NCI-H748 (cell line): ENCODE results near the gene AFMID.

ENCODE experiments used
- DNase-seq: peaks from one replicate; lab custom pipeline; 2025; ENCODE audit not compliant: unreplicated experiment; lab: John Stamatoyannopoulos, UW

The AFMID gene

DNA sequence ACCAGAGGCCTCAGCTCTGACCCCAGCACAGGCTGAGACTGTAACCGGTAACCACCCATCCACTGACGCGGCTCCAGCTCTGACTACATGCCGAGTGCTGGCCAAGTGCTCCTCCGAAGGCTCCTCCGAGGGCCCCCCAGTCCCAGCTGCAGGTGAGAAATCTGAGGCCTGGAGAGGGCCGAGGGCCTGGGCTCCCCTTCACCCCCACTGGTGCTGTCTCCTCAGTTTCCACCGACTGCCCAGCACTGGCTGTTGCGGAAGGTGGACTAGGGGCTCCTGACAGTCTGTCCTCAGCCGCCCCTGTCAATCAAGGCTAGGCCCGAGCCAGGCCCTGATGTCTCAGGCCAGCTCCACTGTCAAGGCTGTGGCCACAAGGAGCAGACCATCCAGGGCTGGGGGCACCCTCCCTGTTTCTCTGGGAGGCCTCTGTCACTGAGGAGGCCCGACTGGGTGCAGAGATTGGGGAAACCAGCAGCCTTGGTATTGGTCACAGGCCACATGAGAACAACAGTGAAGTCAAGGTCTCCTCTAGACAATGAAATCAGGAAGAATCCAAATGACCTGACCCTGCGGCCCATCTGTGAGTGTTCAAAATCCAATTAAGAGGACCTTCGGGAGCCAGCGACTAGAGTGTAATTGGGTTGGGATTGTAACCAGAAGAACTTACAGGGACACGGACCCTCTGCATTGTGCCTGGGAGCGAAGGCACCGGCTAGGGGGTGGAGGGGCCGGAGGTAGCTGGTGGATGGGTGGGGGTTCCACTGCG, 49.4 kb downstream of the AFMID start:
- no peak for DNase-seq

DNA sequence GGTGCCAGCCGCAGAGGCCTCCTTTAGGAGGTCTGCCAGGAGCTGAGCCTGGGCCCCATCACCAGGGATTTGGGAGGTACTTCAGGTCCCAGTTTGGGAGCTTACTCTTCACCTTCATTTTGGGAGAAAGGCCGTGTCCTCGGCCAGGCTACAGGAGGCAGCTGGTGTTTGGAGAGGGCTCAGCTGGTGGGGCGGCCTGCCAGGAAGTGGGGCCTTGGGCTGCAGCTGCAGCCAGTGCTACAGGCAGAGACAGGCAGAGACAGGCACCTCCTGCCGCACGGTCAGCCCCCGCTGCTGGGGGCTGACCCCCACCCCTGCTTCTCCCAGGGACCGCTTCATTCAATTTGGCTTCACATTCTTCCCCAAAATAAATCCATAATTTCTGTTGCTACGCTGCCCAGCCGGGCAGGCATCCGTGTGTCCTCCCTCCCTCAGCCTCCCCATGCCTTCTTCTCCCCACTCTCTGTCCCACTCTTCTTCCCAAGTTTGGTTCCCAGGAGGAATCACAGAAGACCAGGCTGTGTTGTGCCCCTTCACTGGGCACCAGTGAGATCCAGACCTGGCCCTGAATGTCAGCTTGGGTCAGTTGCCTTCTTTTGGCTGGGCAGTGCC, 50.3 kb downstream of the AFMID start:
- no peak for DNase-seq

DNA sequence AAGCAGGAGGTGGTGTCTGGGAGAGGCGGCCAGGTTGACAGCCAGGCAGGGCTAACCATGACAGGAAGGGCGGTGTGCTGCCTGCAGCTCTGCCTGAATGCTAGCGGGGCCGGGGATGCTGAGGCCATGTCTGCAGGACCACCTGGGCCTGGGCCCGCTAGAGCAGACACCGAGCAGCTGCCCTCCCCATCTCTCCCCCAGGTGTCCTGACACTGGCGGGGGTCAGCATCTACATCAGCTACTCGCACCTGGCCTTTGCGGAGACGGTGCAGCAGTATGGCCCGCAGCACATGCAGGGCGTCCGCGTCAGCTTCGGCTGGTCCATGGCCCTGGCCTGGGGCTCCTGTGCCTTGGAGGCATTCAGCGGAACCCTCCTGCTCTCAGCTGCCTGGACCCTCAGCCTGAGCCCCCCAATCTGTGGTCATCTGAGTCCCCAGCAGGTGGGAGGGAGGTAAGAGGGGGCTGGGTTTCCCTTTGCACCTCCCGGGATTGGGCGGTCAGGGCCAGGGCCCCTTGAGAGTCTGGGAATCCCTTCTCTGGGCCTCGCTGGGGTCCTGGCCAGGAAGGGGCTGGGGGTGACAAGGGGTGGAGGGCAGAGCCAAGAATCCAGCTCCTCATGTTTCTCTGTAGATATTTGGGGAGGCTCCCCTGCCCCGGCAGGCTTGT, 51.8 kb downstream of the AFMID start:
- DNase-seq, result no peak

DNA sequence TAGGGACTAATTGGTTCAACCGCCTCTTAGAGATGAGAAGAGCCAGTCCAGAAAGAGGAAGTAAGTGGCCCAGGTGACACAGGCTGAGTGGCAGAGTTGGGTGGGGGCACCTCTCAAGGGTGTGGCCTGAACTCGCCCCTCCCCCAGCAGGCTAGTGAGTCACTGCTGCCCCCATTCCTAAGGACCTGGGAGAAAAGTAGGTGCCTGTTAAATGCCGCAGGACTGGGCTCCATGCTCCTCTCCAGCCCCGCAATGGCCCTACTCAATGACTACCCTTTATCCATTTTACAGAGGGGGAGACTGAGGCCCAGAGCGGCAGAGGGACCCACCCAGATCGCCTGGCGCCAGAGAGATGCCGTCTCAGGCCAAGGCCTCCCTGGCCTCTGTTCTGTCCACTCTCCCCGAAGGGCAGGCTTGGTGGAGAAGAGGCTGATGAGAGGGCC, 52.3 kb downstream of the AFMID start:
- no peak for DNase-seq

DNA sequence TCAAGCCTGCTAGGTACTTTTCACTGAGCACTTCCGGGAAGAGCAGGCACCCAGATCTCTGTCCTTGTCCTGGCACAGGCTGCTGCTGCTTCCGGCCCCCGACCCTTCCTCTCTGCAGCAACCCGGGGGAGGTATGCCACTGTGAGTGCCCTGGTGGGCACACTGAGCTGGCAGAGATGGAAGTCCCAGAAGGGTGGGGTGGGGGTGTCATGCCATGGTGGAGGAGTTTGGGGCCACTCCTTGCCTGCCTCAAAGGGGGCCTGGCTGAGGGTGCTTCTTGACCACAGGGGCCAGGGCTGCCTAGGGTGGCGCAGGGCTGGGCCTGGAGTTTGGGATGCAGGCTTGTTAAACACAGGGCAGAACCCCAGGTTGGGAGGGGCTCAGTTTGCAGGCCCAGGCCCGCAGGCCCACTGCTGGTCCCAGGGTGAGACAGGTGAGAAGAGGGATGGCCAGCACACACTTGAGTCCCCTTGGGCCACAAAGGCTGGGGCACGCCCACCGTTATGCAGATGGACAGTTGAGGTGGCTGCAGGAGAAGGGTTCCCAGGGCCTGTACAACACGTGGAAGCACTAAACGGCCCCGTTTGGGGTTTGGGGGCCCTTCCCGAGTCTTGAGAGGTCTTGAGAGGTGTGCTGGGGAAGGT, 53.0 kb downstream of the AFMID start:
- no peak for DNase-seq

DNA sequence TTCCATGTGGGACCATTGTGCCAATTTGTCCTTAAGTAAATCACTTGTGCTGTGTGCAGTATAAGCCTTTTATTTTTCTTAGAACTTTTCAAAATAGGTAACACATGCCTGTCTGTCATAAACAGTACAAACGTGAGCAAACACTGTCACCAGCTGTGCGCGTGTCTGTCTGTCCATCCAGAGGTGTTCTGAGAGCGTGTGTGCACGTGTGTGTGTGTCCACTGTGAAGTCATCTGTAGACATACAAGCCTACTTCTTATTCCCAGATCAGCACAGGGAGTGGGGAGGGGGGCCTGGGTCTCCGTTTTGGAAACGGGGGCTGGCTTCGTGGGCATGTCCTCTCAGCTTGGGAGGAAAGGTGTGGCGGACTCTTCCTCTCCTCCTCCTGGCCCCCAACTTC, 53.7 kb downstream of the AFMID start:
- DNase-seq, result no peak

DNA sequence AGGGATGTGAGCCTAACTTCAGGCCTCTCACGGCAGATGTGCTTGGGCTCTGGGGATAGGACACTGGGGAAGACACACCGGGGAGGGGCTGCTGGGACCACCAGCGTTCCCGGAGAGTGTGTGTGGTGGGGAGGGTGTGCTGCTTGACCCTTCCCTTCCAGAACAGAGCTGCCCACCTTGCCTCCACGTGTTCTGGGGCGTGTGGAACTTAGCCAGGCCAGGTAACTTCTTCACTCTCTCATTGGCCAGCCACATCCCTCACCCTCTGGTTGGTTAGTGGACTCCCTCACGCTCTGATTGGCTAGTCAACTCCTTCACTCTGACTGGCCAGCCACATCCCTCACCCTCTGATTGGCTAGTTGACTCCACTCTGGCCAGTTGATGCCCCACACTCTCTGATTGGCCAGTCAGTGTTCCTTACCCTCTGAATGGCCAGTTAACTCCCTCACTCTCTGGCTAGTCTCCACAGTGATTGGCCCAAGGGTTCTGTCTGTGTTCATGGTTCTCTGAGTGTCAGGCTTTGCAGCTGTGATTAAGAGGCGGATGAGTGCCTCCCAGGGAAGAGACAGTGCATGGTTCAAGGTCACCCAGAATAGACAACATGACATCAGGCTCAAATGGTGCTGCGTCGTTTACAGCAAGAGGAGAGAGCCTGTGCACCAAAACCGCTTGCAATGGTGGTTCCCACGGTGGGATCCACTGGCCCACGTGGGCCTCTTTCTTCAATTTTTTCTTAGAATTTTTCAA, 54.3 kb downstream of the AFMID start:
- DNase-seq, result peak; percentile 28

DNA sequence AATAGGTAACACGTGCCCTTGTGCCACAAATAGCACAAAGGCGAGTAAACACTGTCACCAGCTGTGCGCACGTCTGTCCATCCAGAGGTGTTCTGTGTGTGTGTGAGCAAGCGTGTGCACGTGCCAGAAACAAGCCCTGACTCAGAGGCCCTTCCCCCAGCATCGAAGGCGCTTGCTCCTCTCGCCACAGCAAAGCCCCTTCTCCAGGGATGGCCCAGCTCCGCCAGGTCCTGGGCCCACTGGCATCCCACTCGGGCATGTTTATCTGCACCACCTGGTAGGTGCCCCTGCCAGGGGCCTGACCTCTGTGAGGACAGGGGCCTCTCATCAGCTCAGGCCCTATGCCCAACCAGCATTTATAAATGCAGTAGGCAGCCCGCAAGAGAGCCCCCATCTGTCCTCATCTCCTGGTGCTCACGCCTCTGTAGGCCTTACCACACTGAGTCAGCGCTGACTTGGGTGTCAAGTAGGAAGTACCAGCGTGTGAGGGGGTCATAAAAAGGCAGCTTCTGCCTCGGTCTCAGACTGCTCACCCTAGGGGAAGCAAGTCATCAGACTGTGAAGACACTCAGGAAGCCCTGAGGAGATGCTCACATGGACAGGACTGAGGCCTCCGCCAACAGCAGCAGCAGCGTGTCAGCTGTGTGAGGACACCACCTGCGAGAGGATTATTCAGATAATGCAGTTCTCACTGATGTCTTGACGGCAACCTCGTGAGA, 55.0 kb downstream of the AFMID start:
- no peak for DNase-seq

DNA sequence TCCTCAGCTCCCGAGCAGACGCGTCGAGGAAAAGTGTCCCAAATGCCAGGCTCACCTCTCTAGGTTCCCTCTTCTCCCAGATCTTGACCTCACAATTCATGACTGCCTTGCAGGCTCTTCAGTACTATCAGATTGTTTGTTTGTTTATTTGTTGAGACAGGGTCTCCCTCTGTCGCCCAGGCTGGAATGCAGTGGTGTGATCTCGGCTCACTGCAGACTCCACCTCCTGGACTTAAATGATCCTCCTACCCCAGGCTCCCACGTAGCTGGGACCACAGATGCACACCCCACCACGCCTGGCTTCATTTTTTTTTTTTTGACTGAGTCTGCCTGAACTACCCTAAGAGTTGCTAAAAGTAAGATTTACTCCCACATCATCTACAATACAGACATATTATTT, 60.1 kb downstream of the AFMID start:
- no peak for DNase-seq

DNA sequence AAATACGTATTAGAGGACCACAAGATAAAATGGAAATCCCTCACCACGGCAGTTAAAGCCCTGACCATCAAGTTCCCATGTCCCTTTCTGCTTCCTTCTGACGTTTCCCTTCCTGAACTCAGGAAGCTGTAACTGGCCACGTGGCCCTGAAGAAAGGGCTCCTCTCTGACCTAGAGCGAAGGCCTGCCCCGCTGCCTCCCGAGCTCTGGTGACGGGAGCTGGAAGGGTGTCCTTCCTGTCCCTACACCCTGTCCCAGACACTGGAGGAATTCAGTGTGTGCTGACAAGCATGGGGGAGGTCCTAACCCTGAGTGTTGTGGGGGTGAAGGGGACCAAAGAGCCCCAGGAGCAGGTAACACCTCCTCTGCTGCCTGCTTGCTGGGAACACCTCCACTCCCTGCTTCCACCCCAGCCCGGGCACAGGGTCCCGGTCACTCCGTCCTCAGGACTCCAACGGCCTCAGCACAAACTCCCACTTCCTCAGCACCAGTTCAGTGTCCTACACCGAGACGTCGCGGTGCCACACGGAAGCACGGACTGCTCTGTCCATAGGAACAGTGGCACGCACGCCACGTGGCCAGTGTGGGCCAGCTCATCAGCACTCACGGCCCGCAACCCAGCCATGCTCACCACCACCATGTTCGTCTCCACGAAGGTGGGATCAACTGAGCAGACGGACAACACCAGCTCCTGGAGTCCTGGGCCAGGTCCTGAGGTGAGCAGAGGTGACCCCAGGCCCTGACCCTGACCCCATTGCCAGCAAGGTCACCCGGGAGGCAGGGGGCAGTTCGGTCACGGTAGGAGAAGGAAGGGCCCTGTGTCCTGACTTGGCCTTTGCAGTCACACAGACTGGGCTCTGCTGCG, 61.1 kb downstream of the AFMID start:
- DNase-seq, result no peak

DNA sequence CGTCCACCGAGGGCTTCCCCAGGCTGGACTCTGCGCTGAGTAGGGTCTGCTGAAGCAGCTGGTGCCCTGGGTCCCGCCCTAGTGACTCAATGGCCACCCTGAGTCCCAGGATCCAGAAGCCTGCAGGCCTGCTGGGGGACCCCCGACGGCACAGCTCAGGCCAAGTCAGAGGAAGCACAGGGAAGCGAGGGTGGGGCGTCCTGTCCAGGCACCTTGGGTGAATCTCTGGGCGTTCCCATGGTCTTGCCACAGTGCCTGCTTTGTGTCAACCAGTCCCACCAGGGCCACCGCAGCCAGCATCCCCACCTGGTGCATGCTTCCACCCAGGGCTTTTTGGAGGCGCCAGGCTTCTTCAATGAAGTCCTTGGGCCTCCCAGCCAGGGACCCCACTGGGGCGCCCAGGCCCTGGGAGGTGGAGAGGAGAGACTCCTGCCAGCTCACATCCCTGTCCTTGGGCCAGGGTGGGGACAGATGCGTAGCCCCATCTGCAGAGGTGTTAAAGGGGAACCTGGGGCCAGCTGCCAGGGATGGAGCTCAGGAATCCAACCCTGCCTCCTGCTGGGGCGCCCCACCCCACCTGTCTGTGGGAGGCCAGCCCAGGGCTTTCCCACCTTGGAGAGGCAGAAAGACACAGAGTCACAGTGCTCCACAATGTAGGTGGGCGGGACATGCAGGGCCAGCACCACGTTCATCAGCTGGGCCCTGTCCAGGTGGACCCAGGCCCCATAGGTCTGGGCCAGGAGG, 62.1 kb downstream of the AFMID start:
- no peak for DNase-seq

DNA sequence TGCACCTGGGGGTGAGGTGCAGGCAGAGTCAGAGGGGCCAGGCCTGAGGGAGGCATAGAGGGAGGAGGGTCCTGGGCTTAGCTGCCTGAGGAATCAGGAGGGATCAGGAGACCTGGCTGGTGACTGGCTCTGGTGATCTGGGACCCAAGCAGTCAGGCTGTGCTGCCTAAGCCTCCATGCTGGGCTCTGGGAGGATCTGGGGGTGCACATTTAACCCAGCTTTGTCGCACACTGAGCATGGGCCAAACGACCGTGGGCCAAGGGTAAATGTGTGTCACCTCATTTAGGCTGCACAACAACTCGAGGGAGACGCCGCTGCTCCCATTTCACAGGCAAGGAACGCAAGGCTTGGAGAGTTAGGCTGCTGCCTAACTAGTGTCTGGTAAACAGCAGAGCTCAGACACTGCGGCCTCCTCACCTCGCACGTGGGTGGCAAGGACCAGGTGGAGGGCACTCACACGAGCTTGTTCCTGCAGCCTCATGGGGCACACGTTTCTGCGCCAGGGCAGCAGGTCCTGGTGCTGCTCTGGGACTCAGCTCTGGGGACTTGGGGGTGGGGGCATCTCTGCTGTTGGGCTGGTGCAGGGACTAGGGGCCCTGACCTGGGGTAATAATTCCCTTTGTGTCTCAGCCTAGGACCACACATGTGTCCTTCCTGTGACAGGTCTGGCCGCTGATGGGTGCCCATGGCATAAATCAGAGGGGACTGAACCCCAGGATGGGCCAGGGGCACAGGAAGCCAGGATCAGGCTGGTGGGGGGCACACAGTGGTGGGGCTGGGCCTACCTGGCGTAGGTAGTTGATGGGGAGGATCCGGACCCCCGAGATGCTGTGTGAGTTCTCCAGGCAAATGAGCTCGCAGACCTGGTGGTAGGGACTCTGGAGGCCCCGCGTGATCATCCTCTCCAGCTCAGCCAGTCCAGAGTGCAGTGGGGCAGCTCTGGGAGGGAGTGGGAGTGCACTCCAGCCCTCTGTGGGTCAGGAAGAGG, 63.0 kb downstream of the AFMID start:
- DNase-seq, result no peak

DNA sequence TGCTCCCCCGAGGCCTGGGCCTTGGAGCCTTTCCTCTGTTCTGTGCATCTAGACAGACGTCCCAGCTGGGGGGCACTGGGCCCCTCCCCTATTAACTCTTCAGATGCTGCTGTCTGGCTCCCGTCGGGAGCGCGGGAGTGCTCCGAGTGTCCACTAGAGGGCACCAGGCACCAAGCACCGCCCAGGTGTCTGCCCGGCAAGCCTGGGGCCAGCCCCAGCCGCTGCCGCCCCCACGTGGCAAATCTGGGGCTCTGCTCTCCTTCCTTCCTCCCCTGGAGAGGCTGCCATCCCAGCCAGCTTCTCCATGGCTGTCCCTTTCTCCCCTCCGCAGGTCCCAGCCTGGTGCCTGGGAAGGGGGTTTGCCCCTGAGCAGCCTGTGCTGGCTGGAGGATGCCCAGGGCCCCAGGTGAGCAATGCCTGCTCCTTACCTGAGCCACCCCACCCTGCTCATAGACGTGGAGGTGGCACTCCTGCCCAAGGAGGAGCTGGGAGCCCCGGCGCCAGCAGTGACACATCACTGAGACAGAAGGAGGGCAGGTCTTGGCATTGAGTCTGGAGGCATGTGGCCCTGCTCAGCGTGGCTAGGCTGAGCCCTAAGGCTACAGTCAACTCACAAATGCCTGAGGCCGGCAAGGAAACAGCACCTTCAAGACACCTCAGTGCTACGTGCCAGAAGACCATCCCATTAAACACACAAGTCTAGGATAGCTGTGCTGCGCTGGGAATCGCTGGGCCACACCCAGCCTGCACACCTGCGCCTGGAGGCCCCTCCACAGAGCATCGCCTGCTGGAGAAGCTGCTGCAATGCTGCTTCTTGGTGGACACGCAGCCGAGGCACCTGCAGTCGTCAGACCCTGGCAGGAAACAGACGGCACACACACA, 64.0 kb downstream of the AFMID start:
- DNase-seq, result peak; percentile 78

DNA sequence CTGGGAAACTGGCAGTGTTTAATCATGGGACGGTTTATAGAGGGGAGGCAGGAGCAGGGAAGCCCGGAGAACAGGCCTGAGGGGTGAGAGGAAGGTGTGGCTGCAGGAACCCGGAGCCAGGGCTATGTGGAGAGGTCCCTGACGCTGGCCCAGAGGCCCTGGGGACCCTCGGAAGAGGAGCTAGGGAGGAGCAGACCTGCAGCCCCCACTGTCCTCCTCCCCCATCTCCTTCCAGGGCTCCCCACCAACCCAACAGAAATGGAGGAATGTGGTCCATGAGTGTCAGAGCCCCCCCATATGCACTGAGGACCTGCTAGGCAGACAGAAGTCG, 64.6 kb downstream of the AFMID start:
- DNase-seq, result no peak

DNA sequence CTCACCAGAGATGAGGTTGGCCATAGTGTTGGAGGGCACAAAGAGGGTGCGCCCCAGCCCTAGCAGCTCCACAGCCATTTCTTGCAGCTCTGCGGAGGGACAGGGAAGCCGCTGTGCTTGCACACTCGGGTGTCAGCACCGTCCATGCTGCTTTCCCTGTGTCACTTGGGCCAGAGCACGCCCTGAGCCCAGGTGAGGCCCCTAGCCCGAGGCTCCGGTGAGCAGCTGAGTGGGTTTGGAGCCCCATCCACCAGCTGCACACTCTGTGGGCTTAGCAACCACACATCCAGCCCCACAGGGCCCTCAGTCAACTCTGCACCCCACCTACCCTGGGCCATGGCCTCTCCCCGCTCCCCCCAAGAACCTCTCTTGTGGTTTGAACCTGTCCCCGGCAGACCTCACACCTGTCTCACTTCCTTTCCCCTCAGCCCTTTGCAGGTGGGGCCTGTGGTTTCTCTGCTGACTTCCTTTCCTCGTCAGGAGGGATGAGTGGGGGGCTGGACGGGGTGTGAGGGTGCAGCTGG, 65.0 kb downstream of the AFMID start:
- DNase-seq, result no peak
